ENCODE data around the gene TP53.

GRCh38 chr17:7716901-7717755 is 29.8 kb upstream of the TP53 start, which contains the start of gene DNAH2:
- TF ChIP-seq CTCF (IDR thresholded peaks at IDR 0.05; ENCODE audit: insufficient read depth, low read length, poor library complexity, severe bottlenecking) (peak; percentile 26), EZH2phosphoT487 (conservative IDR thresholded peaks at IDR 0.05; ENCODE audit: low read length) (0 out of 2 replicates have a peak, but pooled peaks have one; percentile 29)
